ENCODE data around the gene DNAH10.

The DNAH10 gene

DNA sequence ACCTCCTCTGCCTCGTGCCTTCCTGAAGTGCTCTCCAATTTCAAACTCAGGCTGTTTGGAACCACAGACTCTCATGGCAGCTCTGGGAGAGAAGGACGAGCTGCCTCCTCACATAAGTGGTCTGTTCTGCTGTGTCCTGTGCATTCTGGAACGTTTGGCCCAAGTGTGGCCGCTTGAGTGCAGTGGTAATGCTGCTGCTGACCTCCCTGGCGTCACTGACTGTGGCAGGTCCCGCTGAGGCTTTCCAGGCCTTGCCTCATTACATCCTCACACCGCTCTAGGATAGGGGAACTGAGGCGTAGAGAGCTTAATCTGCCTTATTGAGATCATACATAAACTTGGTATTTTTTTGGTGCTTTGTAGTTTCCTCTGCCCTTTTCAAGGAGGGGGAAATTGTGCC lies 196.4 kb downstream of the DNAH10 start:
- TF ChIP-seq, protein P1, sequence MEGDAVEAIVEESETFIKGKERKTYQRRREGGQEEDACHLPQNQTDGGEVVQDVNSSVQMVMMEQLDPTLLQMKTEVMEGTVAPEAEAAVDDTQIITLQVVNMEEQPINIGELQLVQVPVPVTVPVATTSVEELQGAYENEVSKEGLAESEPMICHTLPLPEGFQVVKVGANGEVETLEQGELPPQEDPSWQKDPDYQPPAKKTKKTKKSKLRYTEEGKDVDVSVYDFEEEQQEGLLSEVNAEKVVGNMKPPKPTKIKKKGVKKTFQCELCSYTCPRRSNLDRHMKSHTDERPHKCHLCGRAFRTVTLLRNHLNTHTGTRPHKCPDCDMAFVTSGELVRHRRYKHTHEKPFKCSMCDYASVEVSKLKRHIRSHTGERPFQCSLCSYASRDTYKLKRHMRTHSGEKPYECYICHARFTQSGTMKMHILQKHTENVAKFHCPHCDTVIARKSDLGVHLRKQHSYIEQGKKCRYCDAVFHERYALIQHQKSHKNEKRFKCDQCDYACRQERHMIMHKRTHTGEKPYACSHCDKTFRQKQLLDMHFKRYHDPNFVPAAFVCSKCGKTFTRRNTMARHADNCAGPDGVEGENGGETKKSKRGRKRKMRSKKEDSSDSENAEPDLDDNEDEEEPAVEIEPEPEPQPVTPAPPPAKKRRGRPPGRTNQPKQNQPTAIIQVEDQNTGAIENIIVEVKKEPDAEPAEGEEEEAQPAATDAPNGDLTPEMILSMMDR (conservative IDR thresholded peaks at IDR 0.05) = no peak
- no peak for TF ChIP-seq ZFX (IDR thresholded peaks at IDR 0.05)
- H3K27ac ChIP-seq = no peak overlapping the region

DNA sequence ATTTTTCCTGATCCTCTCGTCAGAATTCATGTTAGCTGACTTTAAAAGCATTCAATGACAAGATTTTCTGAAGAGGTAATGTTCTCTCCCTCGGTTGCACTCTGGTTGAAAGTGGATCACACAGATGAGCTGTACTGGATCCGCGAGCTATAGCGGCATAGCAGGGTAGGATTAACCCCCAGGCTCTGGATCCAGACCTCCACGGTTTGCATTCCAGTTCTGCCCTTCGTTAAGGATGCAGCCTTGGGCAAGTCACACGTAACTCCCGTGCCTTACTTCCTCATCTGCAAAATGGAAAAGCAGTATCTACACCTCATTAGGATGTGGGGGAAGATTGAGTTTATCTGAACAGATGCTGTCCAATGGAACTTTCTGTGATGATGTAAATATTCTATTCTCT lies 196.8 kb downstream of the DNAH10 start:
- H3K27ac ChIP-seq = no peak overlapping the region
- TF ChIP-seq, protein P1 (conservative IDR thresholded peaks at IDR 0.05) = no peak
- no peak for TF ChIP-seq ZFX (IDR thresholded peaks at IDR 0.05)

GRCh38 chr12:123960029-123960735 lies 198.1 kb downstream of the DNAH10 start:
- TF ChIP-seq, protein P1 (conservative IDR thresholded peaks at IDR 0.05) = no peak
- TF ChIP-seq ZFX (IDR thresholded peaks at IDR 0.05) = no peak
- no peak overlapping the region for H3K27ac ChIP-seq

DNA sequence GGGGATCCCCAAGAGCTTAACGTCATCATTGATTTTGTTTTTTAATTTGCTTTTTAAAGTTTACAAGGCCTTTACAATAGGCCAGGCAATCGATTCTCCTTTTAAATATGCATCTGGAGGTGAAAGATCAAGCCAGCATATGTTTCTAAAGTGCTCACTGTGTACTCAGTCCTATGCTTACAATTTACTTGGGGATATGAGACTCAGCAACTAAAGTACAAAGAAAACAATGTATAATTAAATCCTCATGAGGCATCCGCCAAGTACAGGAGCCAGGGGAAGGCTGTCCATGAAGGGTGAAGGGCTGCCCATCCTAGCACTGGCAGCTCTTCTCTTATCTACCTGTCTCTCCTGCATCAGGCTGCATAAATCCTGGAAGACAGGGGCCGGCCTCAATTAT lies 198.8 kb downstream of the DNAH10 start:
- H3K27ac ChIP-seq = no peak overlapping the region
- no peak for TF ChIP-seq ZFX (IDR thresholded peaks at IDR 0.05)
- TF ChIP-seq, protein P1 (conservative IDR thresholded peaks at IDR 0.05) = no peak

DNA sequence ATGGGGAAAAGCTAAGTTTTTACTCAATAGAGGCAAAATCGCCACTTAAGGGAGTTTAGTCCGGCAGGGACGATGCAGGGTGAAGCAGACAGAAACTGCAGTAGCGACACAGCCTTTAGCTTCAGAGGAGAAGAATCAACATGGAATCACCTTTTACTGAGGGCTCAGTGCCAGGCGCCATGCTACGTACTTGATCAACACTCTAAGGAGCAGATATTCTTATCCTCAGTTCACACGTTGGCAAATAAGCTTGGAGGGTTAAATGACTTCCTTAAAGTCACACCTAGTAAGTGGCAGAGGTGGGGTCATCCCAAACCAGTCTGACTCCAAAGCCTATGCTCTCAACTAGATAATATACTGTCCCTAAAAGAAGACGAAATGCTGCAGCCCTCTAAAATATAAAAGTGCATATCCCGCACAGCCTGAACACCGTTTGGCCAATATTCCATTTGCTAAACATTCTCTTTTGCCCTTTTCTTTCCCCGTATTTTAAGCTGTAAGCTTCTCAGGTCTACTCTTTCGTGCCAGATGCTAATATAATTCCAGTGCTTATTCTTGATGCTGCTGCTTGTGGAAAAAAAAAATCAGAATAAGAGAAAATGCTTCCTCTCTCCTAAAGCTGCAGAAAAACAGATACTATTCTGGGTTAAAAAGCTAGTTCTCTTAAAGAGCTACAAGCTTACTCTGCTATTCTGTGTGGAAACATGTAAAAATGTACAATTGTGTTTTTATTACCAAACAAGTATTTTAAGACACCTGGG lies 199.7 kb downstream of the DNAH10 start:
- TF ChIP-seq, protein P1 (conservative IDR thresholded peaks at IDR 0.05) = no peak
- no peak for TF ChIP-seq ZFX (IDR thresholded peaks at IDR 0.05)
- H3K27ac ChIP-seq = no peak overlapping the region

DNA sequence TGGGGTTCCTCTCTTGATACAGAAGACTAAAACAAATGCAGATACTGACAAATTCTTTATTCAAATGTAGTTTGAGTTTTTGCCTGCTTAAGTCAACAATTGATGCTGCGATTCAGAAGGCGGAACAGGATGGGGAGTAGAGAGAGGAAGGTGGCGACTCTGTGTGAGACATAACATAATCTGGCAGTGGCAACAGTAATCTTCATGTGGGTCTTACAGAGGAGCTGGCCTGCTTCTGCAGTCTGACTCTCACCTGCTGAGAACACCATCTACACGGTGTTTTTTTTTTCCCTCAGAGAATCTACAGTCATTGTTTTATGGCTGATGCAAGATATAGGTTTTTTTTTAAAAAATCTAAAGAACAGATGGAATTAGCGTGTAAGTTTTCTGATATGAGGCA lies 200.4 kb downstream of the DNAH10 start:
- no peak overlapping the region for H3K27ac ChIP-seq
- TF ChIP-seq, protein P1 (conservative IDR thresholded peaks at IDR 0.05) = no peak
- TF ChIP-seq ZFX (IDR thresholded peaks at IDR 0.05) = no peak

GRCh38 chr12:123963821-123964220 lies 201.7 kb downstream of the DNAH10 start:
- no peak for TF ChIP-seq ZFX (IDR thresholded peaks at IDR 0.05)
- TF ChIP-seq, protein P1 (conservative IDR thresholded peaks at IDR 0.05) = no peak
- H3K27ac ChIP-seq = no peak overlapping the region

Measured in C4-2B (cell line).